ENCODE data around the gene ATOSB. TPM values are rescaled to one million over a fixed set of nuclear protein-coding genes. Genes with fewer than 3 reads are reported as not detected.

ATOSB gene
- total RNA-seq, 4 donors from 2014 or later, result 7.8 to 21.0 (median 11.8) TPM

DNA sequence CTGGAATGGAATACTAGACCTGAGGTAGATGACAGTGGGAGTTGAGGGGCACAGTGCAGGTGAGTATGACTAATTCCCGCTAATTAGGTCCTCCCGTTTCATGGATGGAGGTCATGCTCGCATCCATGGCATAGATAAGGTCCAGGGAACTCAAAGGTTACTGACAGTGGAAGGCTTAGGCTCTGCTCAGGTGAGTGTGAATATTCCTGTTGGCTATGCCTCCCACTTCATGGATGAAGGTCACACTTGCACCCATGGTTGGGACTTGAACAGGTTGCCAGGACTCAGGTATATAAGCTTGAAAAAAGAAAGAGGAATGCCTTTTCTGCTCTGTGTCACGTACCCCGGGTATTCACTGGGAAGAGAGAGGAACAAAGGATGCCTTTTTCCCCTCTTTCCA is 26.4 kb upstream of the ATOSB start:
- no peak overlapping the region for H3K27ac ChIP-seq
- H3K4me3 ChIP-seq (replicated peaks in 1 of 3), result no peak overlapping the region
- no peak for DNase-seq
- TF ChIP-seq, protein P1, sequence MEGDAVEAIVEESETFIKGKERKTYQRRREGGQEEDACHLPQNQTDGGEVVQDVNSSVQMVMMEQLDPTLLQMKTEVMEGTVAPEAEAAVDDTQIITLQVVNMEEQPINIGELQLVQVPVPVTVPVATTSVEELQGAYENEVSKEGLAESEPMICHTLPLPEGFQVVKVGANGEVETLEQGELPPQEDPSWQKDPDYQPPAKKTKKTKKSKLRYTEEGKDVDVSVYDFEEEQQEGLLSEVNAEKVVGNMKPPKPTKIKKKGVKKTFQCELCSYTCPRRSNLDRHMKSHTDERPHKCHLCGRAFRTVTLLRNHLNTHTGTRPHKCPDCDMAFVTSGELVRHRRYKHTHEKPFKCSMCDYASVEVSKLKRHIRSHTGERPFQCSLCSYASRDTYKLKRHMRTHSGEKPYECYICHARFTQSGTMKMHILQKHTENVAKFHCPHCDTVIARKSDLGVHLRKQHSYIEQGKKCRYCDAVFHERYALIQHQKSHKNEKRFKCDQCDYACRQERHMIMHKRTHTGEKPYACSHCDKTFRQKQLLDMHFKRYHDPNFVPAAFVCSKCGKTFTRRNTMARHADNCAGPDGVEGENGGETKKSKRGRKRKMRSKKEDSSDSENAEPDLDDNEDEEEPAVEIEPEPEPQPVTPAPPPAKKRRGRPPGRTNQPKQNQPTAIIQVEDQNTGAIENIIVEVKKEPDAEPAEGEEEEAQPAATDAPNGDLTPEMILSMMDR (IDR thresholded peaks at IDR 0.05), result no peak
- no peak for TF ChIP-seq POLR2A (IDR thresholded peaks at IDR 0.05)
- no peaks in the 10 kb centered on the region for H3K36me3 ChIP-seq
- 91 to 94% methylated on average over 5 of the region's 5 CpGs for WGBS, 2 donors
- no peaks in the 10 kb centered on the region for H3K27me3 ChIP-seq
- intact Hi-C loops (cut with DNase I), result no loop called here
- no peaks in the 10 kb centered on the region for H3K9me3 ChIP-seq
- no peaks in the 10 kb centered on the region for H3K4me1 ChIP-seq

DNA sequence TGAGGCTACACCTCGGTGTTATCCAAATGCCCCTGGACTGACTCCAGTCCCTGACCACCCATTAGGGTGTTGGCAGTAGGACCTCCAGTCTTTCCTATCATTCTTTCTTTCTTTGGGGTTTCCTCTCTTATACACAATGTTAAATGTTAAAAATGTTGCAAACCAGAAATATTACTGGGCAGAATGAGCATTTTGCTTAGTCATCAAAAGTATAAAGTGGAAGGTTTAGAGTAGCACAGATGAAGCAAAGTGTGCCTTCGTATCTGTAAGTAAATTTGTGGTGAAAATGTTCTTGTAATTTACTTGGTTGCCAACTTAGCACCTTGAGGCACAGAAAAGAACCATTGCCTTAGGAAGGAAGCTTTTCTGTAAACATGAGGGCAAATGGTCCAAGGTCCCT is 24.4 kb upstream of the ATOSB start:
- H3K27ac ChIP-seq, result no peak overlapping the region
- H3K9me3 ChIP-seq, result no peaks in the 10 kb centered on the region
- WGBS, 2 donors, result 92 to 94% methylated on average over 2 of the region's 2 CpGs
- H3K4me1 ChIP-seq, result no peaks in the 10 kb centered on the region
- intact Hi-C loops (cut with DNase I), result no loop called here
- no peaks in the 10 kb centered on the region for H3K36me3 ChIP-seq
- H3K4me3 ChIP-seq (replicated peaks in 1 of 3), result no peak overlapping the region
- H3K27me3 ChIP-seq, result no peaks in the 10 kb centered on the region
- TF ChIP-seq, protein P1 (IDR thresholded peaks at IDR 0.05), result no peak
- TF ChIP-seq POLR2A (IDR thresholded peaks at IDR 0.05), result no peak
- DNase-seq, result no peak

GRCh38 chr9:35136866-35137265 is 21.2 kb upstream of the ATOSB start:
- TF ChIP-seq POLR2A (IDR thresholded peaks at IDR 0.05), result no peak
- TF ChIP-seq, protein P1 (IDR thresholded peaks at IDR 0.05), result no peak
- H3K27me3 ChIP-seq, result no peaks in the 10 kb centered on the region
- WGBS, 2 donors, result 84 to 88% methylated on average over 8 of the region's 8 CpGs
- intact Hi-C loops (cut with DNase I), result no loop called here
- H3K9me3 ChIP-seq, result no peaks in the 10 kb centered on the region
- no peak overlapping the region for H3K4me3 ChIP-seq (replicated peaks in 1 of 3)
- H3K27ac ChIP-seq, result no peak overlapping the region
- H3K4me1 ChIP-seq, result no peaks in the 10 kb centered on the region
- DNase-seq, result no peak
- no peaks in the 10 kb centered on the region for H3K36me3 ChIP-seq

DNA sequence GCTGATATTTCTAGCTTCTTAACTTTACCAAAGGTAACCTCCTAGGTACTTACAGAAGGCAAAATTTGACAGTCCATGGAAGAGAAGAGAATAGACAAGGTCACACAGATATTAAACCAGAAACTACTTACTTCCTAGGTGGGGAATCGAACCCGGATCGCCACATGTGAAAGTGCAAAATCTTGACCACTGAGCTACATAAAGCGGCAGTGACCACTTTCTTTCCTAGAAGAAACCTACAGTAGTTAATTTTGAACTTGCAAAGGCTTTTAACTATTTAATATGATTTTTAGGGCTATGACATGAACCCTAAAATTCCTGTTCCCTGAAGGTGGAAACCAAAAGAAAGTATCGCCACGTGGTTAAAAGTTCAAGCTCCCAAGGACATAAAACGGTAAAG is 20.3 kb upstream of the ATOSB start:
- no peak for DNase-seq
- Histone ChIP-seq H3K4me3 (replicated peaks in 1 of 3) (no peak overlapping the region), H3K27ac (no peak overlapping the region), H3K36me3 (no peaks in the 10 kb centered on the region), H3K9me3 (no peaks in the 10 kb centered on the region), H3K27me3 (no peaks in the 10 kb centered on the region), H3K4me1 (no peaks in the 10 kb centered on the region)
- WGBS, 2 donors, result 87 to 93% methylated on average over 7 of the region's 7 CpGs
- intact Hi-C loops (cut with DNase I), result no loop called here
- TF ChIP-seq, protein P1 (IDR thresholded peaks at IDR 0.05), result no peak
- TF ChIP-seq POLR2A (IDR thresholded peaks at IDR 0.05), result no peak

GRCh38 chr9:35134920-35135319 is 19.3 kb upstream of the ATOSB start:
- TF ChIP-seq, protein P1 (IDR thresholded peaks at IDR 0.05), result no peak
- TF ChIP-seq POLR2A (IDR thresholded peaks at IDR 0.05), result no peak
- no peak for DNase-seq
- H3K9me3 ChIP-seq, result no peaks in the 10 kb centered on the region
- intact Hi-C loops (cut with DNase I), result no loop called here
- no peaks in the 10 kb centered on the region for H3K4me1 ChIP-seq
- no peaks in the 10 kb centered on the region for H3K27me3 ChIP-seq
- no peak overlapping the region for H3K4me3 ChIP-seq (replicated peaks in 1 of 3)
- no peak overlapping the region for H3K27ac ChIP-seq
- no peaks in the 10 kb centered on the region for H3K36me3 ChIP-seq
- 88 to 89% methylated on average over 6 of the region's 6 CpGs for WGBS, 2 donors

Data from thyroid gland (tissue), 4 donors.